HEK293 (cell line): ENCODE measurements around the gene COL11A2.

Experiments used
- MEIS1 ChIP-seq: sonication (generic); formaldehyde crosslinking; IDR thresholded peaks from 2 replicates; pipeline ENCODE4 v1.8.1; 2022; ENCODE audit warnings: missing genetic modification reagents, mild to moderate bottlenecking, borderline replicate concordance
- YY1 ChIP-seq: fragments of 450-650 bp; formaldehyde crosslinking; IDR thresholded peaks from 2 replicates; pipeline ENCODE4 v1.5.1; 2018; ENCODE audit warnings: missing biosample characterization, missing genetic modification characterization
- TF ChIP-seq, protein P1 (sequence below): fragments of 450-650 bp; formaldehyde crosslinking; IDR thresholded peaks from 2 replicates; pipeline ENCODE4 v1.5.1; 2016; ENCODE audit warnings: missing biosample characterization, missing genetic modification characterization
- TF ChIP-seq, protein P2 (sequence below): fragments of 450-650 bp; IDR thresholded peaks from 2 replicates; pipeline ENCODE4 v1.5.1; 2018; ENCODE audit warnings: missing biosample characterization, missing genetic modification characterization
- TF ChIP-seq, protein P3 (sequence below): fragments of 450-650 bp; formaldehyde crosslinking; IDR thresholded peaks from 2 replicates; pipeline ENCODE4 v1.5.1; 2016; ENCODE audit warnings: missing biosample characterization, missing genetic modification characterization

DNA sequence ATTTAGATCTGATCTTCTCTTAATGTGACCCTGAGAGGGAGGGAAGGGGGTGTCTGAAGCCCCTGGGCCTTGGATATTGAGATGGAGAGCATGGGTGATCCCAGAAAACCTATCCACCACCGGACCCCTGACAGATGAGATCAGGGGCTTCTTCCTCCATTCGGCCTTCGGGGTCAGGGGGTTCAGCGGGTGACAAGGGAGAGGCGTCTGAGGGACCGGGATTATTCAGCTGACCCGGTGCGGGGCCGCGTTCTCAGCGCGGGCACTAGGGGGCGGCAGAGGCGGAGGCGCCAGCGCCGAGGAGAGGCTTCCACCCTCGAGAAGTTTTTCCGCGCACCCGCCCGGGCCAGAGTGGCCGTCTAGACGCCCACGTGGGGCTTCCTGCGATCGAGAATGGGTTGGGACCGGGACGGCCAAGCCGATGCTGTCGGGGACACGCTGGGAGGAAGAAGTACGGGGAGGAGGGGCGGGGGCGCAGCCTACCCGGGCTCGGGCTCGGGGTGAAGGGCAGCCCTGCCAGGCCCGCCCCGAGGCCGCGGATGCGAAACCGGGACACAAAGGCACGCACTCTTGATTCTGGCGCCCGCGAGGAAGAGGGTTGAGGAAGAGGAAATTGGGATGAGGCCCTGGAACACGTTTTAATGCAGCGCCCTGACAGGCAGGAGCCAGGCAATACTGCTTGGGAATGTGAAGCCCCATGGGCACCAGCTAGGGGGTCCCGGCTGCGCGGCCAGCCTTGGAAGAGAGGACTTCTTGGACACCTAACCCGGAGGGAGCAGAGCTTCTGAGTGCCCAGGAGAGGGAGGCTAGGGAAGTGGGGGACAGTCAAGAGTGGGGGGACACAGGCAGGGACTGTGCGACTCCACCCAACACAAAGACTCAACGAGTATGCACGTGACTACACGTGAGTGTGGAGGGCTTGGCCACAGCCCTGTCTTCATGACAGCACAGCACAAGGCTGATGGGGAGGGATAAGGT lies 30.6 kb downstream of the COL11A2 start:
- TF ChIP-seq MEIS1 (CRISPR knock-in tag): no peak
- TF ChIP-seq, protein P1, sequence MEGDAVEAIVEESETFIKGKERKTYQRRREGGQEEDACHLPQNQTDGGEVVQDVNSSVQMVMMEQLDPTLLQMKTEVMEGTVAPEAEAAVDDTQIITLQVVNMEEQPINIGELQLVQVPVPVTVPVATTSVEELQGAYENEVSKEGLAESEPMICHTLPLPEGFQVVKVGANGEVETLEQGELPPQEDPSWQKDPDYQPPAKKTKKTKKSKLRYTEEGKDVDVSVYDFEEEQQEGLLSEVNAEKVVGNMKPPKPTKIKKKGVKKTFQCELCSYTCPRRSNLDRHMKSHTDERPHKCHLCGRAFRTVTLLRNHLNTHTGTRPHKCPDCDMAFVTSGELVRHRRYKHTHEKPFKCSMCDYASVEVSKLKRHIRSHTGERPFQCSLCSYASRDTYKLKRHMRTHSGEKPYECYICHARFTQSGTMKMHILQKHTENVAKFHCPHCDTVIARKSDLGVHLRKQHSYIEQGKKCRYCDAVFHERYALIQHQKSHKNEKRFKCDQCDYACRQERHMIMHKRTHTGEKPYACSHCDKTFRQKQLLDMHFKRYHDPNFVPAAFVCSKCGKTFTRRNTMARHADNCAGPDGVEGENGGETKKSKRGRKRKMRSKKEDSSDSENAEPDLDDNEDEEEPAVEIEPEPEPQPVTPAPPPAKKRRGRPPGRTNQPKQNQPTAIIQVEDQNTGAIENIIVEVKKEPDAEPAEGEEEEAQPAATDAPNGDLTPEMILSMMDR (tag by site-specific recombination): peak; percentile 90
- TF ChIP-seq, protein P2, sequence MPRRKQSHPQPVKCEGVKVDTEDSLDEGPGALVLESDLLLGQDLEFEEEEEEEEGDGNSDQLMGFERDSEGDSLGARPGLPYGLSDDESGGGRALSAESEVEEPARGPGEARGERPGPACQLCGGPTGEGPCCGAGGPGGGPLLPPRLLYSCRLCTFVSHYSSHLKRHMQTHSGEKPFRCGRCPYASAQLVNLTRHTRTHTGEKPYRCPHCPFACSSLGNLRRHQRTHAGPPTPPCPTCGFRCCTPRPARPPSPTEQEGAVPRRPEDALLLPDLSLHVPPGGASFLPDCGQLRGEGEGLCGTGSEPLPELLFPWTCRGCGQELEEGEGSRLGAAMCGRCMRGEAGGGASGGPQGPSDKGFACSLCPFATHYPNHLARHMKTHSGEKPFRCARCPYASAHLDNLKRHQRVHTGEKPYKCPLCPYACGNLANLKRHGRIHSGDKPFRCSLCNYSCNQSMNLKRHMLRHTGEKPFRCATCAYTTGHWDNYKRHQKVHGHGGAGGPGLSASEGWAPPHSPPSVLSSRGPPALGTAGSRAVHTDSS (tag by site-specific recombination): no peak
- TF ChIP-seq, protein P3, sequence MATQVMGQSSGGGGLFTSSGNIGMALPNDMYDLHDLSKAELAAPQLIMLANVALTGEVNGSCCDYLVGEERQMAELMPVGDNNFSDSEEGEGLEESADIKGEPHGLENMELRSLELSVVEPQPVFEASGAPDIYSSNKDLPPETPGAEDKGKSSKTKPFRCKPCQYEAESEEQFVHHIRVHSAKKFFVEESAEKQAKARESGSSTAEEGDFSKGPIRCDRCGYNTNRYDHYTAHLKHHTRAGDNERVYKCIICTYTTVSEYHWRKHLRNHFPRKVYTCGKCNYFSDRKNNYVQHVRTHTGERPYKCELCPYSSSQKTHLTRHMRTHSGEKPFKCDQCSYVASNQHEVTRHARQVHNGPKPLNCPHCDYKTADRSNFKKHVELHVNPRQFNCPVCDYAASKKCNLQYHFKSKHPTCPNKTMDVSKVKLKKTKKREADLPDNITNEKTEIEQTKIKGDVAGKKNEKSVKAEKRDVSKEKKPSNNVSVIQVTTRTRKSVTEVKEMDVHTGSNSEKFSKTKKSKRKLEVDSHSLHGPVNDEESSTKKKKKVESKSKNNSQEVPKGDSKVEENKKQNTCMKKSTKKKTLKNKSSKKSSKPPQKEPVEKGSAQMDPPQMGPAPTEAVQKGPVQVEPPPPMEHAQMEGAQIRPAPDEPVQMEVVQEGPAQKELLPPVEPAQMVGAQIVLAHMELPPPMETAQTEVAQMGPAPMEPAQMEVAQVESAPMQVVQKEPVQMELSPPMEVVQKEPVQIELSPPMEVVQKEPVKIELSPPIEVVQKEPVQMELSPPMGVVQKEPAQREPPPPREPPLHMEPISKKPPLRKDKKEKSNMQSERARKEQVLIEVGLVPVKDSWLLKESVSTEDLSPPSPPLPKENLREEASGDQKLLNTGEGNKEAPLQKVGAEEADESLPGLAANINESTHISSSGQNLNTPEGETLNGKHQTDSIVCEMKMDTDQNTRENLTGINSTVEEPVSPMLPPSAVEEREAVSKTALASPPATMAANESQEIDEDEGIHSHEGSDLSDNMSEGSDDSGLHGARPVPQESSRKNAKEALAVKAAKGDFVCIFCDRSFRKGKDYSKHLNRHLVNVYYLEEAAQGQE (tag by site-specific recombination): no peak
- no peak for TF ChIP-seq YY1
